GM18868 (cell line): ENCODE data around the gene CLDN24.

Source experiments
- ATAC-seq: cut with Tn5 transposase; IDR thresholded peaks from one replicate; pipeline ENCODE4 v1.9.1; 2021; ENCODE audit warnings: mild to moderate bottlenecking, moderate library complexity; ENCODE audit not compliant: unreplicated experiment

CLDN24 gene

DNA sequence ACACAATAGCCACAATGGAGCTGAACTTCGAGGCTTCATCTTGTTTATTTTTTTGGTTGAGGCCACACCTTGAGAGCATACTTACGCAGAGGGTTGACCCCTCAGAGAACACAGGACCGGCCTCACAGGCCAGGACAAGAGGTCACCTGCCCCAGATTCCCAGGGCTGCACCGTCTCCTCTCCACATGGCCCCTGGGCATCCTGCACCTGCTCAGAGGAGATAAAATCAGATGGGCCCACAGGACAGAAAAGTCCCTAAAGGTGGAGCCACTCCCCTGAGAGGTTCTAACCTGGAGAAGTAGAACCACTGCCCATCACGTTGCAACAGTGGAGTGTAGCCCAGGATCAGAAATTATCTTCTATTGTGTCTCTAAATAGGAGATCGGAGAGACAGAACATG is 1.1 kb upstream of the CLDN24 start:
- ATAC-seq: no peak

DNA sequence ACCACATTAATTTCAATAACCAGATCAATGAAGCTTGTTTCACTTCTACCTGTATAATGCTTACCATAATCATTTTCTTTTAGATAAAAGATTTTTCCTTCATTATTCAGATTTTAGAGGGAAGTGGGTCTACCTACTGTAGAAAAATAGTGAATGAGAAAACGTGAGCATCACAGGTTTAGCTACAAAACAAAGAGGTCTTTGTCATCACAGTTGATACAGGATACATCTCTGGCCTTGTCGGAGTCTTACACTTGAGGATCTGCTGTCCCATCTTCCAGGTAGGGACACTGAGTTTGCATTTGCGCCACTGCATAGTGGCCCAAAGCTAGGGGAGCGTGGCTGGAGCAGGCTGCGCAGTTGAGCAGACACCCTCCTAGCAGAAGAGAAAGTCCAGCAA is 710 bp downstream of the CLDN24 start:
- ATAC-seq: no peak

DNA sequence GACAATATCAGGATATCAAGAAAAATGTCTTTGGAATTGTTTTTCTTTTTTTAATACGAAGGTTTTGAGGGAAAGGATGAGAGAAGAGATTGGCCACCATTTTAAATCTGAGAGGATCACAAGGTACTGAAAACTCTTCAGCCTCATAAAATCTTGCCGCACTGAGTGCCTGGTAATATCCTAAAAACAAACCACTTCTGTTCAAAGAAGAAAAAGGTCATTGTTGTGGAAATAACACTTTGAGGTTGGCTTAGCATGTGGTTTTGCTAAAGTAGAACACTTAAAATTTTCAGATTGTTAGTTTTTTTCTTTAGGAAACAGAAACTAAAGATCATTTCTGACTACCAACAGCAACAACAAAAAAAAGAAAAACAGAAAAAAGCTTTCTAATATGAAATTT is 1.1 kb downstream of the CLDN24 start:
- no peak for ATAC-seq

DNA sequence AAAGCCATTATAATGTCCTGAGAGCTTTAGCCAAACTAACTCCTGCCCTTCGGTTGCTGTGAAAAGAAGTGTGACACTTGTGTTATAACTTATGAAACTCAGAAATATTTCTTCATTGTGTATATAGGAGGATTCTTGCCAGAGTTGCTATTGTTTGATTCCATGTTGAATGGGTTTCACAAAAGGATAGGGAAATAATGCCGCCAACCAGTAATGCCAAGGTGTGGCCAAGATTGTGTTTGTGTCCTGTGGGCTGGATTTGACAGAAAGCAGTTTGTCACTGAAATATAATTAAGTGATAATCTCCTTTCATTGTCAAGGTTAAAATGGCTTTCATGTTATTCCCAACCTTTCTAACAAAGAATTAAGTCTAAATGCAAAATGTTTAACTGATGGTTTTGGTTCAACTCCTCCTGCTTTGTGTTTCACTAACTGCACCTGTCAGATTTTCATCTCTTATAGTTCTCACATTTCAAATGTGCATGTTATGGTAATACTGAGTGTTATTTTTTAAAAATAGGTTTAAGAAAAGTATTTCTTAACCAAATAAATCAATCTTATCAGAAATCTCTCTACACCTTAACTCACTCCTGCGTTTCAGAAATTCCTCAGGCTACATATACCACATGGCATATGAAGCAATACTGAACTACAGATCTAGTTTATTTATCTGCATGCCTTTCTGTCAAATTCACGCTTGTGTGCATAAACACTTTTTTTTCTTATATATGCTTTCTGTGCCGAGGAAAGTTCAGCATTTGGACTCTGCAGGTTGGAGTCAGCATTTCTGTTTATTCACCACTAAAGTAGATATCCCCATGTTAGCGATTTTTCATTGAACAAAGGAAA is 1.8 kb downstream of the CLDN24 start, which contains the start of gene CLDN22:
Gene CLDN22 (minus strand): TSS at position 66 of the 849 bp plus-strand sequence. CDS start 58 bp downstream, at position 8.
- no peak for ATAC-seq

DNA sequence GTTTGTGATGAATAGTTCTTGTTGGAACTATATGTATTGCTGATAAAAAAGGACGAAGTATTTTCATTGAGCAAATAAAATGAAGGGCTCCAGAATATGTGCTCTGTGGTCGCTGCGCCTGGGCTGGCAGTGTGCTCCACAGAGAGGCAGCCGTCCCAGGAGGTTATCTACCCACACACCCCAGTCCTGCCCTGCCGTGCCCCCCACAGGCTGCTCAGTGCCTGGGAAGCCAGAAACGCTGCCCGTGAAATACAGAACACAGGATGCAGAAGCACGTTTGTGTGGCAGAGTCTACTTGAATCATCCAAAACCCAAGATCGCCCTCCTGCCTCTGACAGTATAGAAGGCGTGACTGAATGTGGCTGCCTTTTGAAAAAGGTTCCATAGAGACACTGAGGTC is 3.6 kb downstream of the CLDN24 start:
- ATAC-seq: no peak

DNA sequence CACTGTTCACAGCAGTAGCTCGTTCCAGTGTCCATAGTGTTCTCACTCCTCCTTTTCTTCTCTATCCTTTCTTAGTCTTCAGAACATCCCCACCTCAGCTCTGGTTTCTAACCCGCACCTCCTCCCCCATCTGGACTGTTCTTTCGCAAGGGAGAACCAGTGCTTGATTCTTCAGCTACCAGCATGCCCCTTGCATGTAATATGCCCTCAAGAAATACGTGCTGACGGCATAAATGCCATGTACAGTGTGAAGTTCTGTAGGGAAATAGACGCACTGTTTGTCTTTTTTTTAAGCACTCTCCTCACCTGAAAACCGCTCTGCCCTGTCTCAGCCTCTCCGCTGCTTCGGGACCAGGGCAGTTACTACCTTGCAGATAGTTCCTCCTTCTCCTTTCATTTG is 7.4 kb downstream of the CLDN24 start:
- ATAC-seq: no peak

DNA sequence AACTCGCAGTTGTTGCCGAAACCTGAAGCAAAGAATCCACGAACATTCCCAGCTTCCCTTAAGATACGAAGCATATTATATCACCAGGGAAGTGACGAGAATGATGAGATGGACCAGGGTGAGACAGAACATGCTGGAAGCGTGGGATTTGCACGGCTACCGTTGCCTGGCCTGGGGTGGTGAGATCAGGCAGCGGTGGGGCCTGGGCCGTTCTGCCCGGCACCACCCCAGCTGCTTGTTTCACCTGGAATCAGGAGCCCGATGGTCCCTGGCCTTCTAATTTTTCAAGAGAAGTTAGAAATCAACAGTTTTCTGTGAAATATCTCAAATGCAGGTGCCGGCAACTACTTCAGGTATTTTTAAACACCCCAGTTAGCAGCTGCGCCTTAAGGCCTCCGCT is 7.9 kb downstream of the CLDN24 start:
- no peak for ATAC-seq

DNA sequence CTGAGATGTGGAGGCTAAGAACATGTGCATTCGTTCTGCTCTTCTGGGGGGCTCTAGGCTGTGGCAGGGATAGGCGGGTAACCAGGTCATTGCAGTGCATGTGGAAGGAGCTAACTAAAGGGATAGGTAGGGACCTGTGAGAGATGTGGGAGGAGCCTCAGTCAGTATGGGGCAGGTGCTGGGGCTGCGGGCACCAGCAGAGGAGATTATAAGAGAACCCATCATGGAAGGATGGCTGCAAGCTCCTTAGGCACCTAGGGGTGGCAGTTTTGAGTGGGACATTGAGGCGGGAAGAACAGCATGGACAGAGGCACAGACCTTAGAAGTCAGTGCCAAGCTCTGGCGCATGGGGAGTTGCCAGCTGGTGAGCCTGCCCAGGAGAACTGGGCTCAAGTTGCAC is 9.4 kb downstream of the CLDN24 start:
- ATAC-seq: no peak

DNA sequence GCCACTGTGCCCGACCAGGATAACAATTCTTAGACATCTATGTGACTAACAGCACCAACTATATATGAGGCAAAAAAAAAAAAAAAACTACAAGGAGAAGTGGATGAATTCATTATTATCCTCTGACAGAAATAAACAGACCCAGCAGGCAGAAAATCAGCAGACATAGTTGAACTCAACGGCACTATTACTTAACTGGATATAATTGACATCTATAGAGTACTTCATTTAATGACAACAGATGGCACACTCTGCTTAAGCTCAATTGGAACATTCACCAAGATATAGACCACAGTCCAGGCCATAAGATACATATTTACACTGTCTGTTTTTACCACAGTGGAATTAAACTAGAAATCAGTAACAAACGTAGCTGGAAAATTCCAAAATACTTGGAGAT is 15.4 kb downstream of the CLDN24 start:
- no peak for ATAC-seq

DNA sequence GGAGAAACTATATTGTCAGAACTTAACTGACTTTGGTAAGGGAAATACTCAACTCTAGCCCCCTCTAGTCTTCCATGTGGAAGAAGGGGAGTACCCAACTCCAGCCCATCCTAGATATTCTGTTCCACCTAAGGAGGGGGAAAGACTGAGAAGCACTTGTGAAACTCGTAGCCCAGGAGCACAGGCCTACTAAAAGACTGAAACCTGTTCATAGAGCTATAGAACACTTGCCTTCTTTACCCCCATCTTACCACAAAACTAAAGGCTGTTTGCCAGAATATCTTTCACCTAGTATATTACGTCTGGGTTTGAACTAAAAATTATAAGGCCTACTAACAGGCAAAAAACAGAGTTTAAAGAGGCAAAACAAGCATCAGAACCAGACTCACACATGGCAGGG is 17.7 kb downstream of the CLDN24 start:
- no peak for ATAC-seq

DNA sequence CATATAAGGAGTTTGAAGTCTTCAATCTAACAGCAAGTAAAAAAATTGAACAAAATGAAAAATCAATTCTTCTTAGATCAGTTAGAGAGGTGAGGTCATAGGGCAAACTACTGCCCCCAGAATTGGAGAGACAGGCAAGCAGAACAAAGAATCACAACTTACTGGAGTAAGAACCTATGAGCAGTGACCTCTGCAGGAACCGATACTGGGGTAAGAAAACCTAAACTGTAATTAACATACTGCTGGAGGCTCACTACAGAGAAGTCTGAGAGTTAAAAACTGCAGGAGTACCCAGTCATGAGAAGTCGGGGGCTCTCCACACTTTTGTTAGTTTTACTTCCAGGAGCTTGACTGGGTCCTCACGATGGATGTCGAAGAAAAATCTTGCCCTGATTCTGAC is 18.2 kb downstream of the CLDN24 start:
- ATAC-seq: no peak

DNA sequence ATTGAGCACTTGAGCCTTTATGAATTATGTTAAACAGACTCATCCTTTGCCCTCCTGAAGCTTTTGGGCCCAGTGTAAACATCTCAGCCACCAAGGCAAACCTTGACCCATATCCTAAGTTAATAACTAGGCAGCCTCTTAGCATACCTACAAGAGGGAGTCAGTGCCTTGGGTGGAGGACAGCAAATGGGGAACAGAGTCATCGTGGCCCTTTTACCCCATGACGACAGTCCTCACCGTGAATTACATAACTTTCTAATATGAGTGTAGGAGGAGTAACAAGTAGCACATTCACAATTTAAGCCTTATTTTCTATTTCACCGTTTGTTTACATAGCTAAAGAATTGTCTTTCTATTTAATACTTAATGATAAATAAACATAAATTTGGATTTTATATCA is 18.9 kb downstream of the CLDN24 start:
- ATAC-seq: no peak

DNA sequence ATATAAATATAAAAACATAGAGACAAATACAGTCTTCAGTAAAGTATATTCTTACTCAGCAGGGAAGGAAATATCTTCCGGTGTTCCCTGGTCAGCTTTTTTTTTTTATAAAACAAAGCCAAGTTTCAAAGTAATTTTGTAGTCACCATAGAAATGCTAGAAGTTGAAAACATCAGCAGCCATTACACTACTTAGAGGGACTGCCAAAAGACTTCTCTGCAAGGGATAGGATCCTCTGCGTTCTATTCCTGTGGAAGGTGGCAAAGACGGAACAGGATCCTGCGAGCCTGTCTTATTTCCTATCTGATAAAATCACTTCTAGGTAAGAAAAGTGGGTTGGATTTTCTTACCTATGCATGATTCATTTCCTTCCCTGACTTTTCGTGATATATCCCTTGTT is 21.6 kb downstream of the CLDN24 start:
- ATAC-seq: no peak

DNA sequence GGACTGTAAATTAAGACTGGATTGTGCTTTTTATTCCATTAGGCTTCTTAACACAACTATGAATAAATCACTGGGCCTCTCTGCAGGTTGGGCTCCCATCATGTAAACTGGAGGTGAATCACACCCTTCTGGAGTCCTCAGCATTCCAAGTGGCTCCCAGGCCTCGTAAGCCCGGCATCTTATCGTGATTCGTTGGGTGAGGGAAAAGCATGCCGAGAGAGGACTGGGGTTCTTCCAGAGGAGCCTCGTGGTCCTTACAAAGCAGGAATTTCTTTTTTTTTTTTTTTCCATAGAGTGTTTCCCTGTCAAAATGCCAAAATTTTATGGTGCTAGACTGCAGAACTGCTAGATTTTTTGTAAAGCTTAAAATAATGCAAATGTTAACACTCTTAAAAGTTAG is 22.2 kb downstream of the CLDN24 start:
- no peak for ATAC-seq

DNA sequence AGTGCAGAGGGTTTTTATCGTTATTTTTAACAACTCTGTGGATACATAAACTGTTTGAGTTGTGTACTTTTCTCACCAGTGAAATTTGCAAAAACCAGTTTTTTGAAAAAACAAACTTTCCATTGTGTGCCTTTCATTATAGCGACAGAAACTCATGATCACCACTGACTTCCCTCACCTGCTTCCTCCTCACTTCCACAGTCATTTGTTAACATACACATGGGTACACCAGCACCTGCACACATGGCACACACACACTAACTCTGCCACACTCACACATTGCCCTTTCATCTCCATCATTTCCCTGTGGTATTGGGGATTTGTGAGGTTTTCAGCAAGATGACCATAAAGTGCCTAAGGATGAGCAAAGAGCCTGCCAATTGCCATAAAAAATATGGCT is 22.8 kb downstream of the CLDN24 start:
- ATAC-seq: no peak

DNA sequence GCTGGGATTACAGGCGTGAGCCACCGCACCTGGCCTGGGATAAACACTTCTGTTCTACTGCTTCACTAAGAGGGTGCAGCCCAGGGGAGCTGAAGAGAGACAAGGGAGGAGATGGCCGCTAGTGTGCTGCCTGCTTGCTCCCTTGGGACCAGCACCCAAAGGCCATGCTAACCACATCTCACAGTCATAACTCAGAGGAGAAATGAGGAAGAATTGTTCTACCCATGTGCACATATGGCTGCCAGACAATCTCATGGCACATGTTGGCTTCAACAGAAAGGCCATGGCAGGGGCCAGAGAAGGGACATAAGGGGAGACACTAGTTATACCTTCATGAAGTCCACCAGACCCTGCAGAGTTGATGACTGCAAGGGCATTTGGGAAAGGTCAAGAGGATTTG is 24.6 kb downstream of the CLDN24 start:
- ATAC-seq: peak; percentile 79

DNA sequence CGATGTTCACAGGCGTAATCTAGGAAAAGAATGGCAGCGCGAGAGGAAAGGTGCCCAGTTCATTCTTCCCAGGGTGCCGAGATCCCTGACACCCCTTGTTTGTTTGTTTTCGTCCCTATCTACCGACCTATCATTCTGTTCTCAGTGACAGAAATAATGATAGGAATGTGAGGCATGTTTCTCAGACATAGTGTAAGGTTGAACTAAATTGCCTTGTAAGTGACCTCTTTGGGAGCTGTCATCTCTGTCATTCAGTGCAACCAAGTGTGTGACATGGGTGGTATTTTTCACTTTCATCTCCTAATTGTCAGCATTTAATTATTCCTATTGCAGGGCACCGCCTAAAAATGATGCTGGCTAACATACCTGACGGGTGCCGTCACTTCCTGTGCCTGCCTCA is 26.5 kb downstream of the CLDN24 start:
- ATAC-seq: no peak

DNA sequence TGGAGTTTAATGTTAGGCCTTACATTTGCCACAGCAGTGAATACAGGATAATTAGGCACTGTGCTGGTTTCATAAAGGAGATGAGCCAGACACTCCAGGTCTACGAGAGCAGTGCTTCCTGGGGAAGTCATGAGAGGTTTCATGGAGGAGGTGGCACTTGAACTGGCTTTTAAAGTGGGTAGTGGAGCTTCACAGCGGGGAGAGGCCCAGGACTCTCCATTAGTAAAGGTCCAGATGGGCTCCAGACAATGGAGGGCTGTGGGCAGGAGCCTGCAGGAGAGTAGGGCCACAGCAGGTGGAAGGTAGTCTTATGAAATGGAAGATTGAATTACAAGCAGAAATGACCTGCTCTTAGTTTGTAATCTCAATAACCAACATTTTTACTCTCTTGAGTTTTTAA is 31.2 kb downstream of the CLDN24 start:
- ATAC-seq: no peak

DNA sequence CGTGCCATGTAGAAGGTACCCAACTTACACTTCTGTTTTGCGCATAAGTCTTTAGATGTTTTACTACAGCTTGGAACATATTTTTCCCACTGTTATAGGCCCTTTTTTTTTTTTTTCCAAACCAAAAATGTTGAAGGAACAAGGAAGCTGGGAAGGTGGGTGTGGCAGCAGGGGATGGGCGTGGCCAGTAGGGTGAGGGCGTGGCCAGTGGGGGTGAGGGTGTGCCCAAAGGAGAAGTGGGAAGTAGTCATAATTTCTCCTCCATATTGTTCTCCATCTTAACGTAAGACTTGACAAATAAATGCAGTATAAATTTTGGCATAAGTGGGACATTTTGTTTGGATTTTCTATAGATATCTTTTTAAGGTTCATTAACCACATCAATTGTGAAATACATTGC is 32.5 kb downstream of the CLDN24 start:
- ATAC-seq: no peak

DNA sequence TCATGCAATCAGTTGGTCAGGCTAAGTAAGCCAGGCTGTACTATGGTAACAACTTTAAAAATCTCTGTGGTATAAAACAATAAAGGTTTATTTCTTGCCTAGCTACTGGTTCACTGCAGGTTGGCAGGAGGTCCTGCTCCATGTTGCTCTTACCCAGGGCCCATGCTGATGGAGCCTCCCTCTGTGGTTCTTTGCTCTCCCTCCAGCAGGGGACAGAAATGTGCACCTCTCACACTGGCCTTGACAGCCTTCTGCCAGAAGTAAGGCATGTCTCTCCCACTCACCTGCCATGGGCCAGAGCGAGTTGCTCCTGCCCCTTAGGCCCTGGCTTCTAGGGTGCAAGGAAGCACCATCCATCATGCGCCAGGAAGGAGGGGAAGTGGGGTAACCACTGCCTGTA is 33.3 kb downstream of the CLDN24 start:
- ATAC-seq: no peak

DNA sequence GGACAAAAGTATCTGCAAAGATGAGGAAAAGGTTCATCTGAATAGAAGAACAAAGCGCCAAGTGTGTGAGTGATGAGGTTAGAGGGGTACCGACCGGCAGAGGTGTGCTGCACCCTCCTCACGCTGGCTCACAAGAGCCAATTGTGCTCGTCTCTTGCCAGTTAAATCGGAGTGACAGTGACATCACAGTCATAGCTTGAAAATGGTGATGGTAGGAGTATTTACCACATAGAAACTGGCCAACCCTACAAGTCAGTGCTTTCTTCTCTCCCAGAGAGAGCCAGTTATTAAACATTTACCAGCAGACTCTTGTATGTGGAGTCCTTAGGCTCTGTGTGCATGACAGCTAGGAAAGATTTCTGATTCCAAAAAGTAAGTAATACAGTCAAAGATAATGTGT is 34.5 kb downstream of the CLDN24 start:
- ATAC-seq: no peak

DNA sequence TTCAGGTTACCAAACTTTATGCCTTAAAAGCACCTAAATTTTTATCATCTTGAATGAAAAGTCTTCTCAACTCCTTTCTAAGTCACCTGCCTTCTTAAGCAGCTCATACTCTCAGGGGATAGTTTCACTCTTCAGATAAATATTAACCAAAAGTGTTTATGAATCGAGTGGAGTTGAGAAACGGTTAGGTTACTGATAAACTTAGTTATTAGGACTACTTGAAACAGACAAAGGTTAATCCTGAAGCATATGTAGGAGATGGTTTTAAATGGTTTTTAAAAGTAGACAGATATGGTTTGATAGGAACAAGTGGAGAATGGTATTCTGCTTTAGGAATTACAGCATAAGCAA is 34.9 kb downstream of the CLDN24 start:
- no peak for ATAC-seq
